HG03159 (cell line): ENCODE measurements around the gene DYNLT1.
"Not testable (repeated sequence)": the region's sequence is repeated elsewhere in the genome, so short reads cannot be mapped to it uniquely, and the experiment has no call there.

Experiments
- ATAC-seq: cut with Tn5 transposase; IDR thresholded peaks from one replicate; pipeline ENCODE4 v1.9.1; 2021; ENCODE audit warnings: mild to moderate bottlenecking, moderate library complexity; ENCODE audit not compliant: unreplicated experiment

Gene DYNLT1

GRCh38 chr6:158663625-158664165 lies 19.2 kb upstream of the DYNLT1 start:
- no peak for ATAC-seq

GRCh38 chr6:158662954-158663624 lies 18.5 kb upstream of the DYNLT1 start:
- no peak for ATAC-seq

GRCh38 chr6:158662607-158662953 lies 18.0 kb upstream of the DYNLT1 start:
- no peak for ATAC-seq

GRCh38 chr6:158661156-158661685 lies 16.7 kb upstream of the DYNLT1 start:
- ATAC-seq, result no peak

- ATAC-seq, result no peak
Measured at GRCh38 chr6:158660333-158660754, 15.8 kb upstream of the DYNLT1 start.

- not testable (repeated sequence) for ATAC-seq
Measured at GRCh38 chr6:158656986-158657385, 12.4 kb upstream of the DYNLT1 start.

GRCh38 chr6:158655569-158656450 lies 11.3 kb upstream of the DYNLT1 start:
- ATAC-seq, result no peak

GRCh38 chr6:158654960-158655489 lies 10.5 kb upstream of the DYNLT1 start:
- ATAC-seq, result no peak

- no peak for ATAC-seq
Measured at GRCh38 chr6:158654498-158654897, 10.0 kb upstream of the DYNLT1 start.

GRCh38 chr6:158653577-158654354 lies 9.2 kb upstream of the DYNLT1 start:
- ATAC-seq, result peak; percentile 43

- not testable (repeated sequence) for ATAC-seq
Measured at GRCh38 chr6:158651981-158652737, 7.6 kb upstream of the DYNLT1 start.

GRCh38 chr6:158649289-158650143 lies 5.0 kb upstream of the DYNLT1 start, which contains the start of gene SYTL3:
SYTL3 (plus strand) TSS chr6:158650054; CDS start chr6:158663269, 13,215 bp downstream.
- ATAC-seq, result peak; percentile 46

- no peak for ATAC-seq
Measured at GRCh38 chr6:158648682-158649131, 4.2 kb upstream of the DYNLT1 start.

- ATAC-seq, result no peak
Measured at GRCh38 chr6:158647501-158647900, 3.0 kb upstream of the DYNLT1 start.

- no peak for ATAC-seq
Measured at GRCh38 chr6:158646023-158646910, 1.7 kb upstream of the DYNLT1 start.

GRCh38 chr6:158645064-158646022 lies 800 bp upstream of the DYNLT1 start:
- ATAC-seq, result no peak

GRCh38 chr6:158643836-158644230 lies 710 bp downstream of the DYNLT1 start:
- ATAC-seq, result no peak
